WERI-Rb-1 (cell line): Measurements from ENCODE around the gene RSPO3.

Source experiments
- DNase-seq: peaks from one replicate; pipeline ENCODE4 v3.0.0-alpha.2; 2020
- H3K27ac ChIP-seq: fragments of 250-450 bp; sonication (Bioruptor Pico); 2 replicates; pipeline ENCODE4 v1.5.1; 2020; ENCODE audit warnings: mild to moderate bottlenecking, moderate library complexity
- H3K27me3 ChIP-seq: fragments of 250-450 bp; sonication (Bioruptor Pico); 2 replicates; pipeline ENCODE4 v1.5.1; 2021; ENCODE audit warnings: mild to moderate bottlenecking, low read depth, moderate library complexity; ENCODE audit not compliant: insufficient read depth, severe bottlenecking
- H3K36me3 ChIP-seq: fragments of 250-450 bp; sonication (Bioruptor Pico); 2 replicates; pipeline ENCODE4 v1.5.1; 2020; ENCODE audit warnings: mild to moderate bottlenecking, moderate library complexity
- H3K4me3 ChIP-seq: 2 replicates; pipeline ENCODE4 v1.5.1; 2011; ENCODE audit warnings: low read depth, mild to moderate bottlenecking, control low read depth, low read length
- H3K9me3 ChIP-seq: fragments of 250-450 bp; sonication (Bioruptor Pico); 2 replicates; pipeline ENCODE4 v1.5.1; 2021; ENCODE audit warnings: mild to moderate bottlenecking, moderate library complexity; ENCODE audit not compliant: severe bottlenecking
- CTCF ChIP-seq: IDR thresholded peaks from 2 replicates; pipeline ENCODE4 v1.5.1; 2011; ENCODE audit warnings: low read depth, mild to moderate bottlenecking, control low read depth, inconsistent platforms, low read length

RSPO3 gene

GRCh38 chr6:127243501-127243900 lies 125.0 kb downstream of the RSPO3 start:
- Histone ChIP-seq H3K27ac (no peak overlapping the region), H3K9me3 (no peaks in the 10 kb centered on the region), H3K36me3 (no peaks in the 10 kb centered on the region), H3K27me3 (no peaks in the 10 kb centered on the region), H3K4me3 (no peak overlapping the region)
- no peak for DNase-seq
- no peak for TF ChIP-seq CTCF
